ENCODE results near the gene ZSCAN30.

GRCh38 chr18:35296060-35296459 is 6.0 kb upstream of the ZSCAN30 start:
- TF ChIP-seq POLR2AphosphoS5 (IDR thresholded peaks at IDR 0.05; ENCODE audit: low read depth, low read length) (no peak), POLR2A (IDR thresholded peaks at IDR 0.05; ENCODE audit: low read depth, low read length) (no peak), TAF1 (IDR thresholded peaks at IDR 0.05; ENCODE audit: borderline replicate concordance, low read depth, low read length) (no peak)
